Islet of Langerhans (tissue), 1 donor: ENCODE data around the gene ZFYVE27.

Experiments
- FAIRE-seq: peaks from one replicate; lab custom pipeline; 2011; peaks lifted over from hg19 to GRCh38; lab: Jason Lieb, UNC

Gene ZFYVE27

GRCh38 chr10:97791824-97792721 is 55.1 kb downstream of the ZFYVE27 start:
- FAIRE-seq, result no peak

GRCh38 chr10:97795886-97796285 is 59.0 kb downstream of the ZFYVE27 start:
- no peak for FAIRE-seq

- FAIRE-seq, result no peak
Measured at GRCh38 chr10:97796651-97797050, 59.7 kb downstream of the ZFYVE27 start.

GRCh38 chr10:97798958-97799610 is 62.2 kb downstream of the ZFYVE27 start:
- FAIRE-seq, result no peak

GRCh38 chr10:97800474-97800873 is 63.5 kb downstream of the ZFYVE27 start:
- FAIRE-seq, result no peak

GRCh38 chr10:97801422-97801821 is 64.5 kb downstream of the ZFYVE27 start:
- no peak for FAIRE-seq

- FAIRE-seq, result no peak
Measured at GRCh38 chr10:97805096-97805884, 68.4 kb downstream of the ZFYVE27 start.

- FAIRE-seq, result no peak
Measured at GRCh38 chr10:97805949-97806348, 69.0 kb downstream of the ZFYVE27 start.

- no peak for FAIRE-seq
Measured at GRCh38 chr10:97810446-97810845, 73.5 kb downstream of the ZFYVE27 start.
